ENCODE measurements around the gene ZNF764. TPM values are rescaled to one million over a fixed set of nuclear protein-coding genes. Genes with fewer than 3 reads are reported as not detected.
"Not testable (repeated sequence)": the region's sequence is repeated elsewhere in the genome, so short reads cannot be mapped to it uniquely, and the experiment has no call there.

ZNF764 gene
- total RNA-seq, 1 donor from 2014 or later = 18.4 TPM

DNA sequence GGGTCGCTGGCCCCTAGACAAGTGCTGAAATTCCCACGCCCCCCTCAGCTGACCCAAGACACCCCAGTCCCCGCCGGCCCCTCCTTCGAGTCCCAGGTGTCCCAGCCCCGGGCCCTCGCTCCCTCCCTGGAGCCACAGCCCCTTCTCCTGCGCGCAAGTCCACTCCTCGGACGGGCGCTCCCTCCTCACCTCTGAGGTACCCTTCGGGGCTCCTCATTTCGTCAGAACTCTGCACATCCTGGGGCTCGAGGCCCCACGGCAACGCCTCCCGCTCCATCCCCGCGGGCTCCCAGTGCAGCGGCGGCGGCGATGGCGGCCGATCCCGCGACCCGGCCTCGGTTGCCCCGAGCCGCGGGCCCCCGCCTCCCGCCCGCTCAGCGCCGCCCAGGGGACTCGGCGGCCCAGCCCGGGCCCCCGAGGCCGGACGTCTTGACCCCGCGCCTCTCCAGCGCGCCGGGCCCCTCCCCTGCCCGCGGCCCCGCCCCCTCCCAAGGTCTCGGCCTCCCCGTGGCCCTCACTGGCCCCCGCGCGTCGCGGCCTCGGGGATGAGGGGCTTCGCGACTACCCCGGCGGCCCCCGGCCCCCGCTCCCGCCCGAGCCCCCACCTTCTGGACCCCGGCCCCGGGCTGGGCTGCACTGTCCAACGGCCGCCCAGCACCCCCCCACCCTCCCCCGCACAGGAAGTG is 31.9 kb downstream of the ZNF764 start, which contains the start of gene ZNF768:
Gene ZNF768, minus strand, starts transcription at position 430 of the 686 bp plus-strand sequence. Its CDS starts 153 bp downstream, at position 277.
- Histone ChIP-seq H3K36me3 (no peaks in the 10 kb centered on the region), H3K4me3 (peak within 1 kb of the TSS; percentile 79 to 95), H3K4me1 (peaks cover 37% of the 10 kb centered on the region), H3K9me3 (no peaks in the 10 kb centered on the region), H3K27ac (peak within 1 kb of the TSS; percentile 95), H3K27me3 (no peaks in the 10 kb centered on the region)
- TF ChIP-seq POLR2AphosphoS5 (IDR thresholded peaks at IDR 0.05; ENCODE audit: insufficient read depth in 1 of 2, low read depth in 1 of 2) (no peak), POLR2A (IDR thresholded peaks at IDR 0.05) (no peak)
- TF ChIP-seq, protein P1, sequence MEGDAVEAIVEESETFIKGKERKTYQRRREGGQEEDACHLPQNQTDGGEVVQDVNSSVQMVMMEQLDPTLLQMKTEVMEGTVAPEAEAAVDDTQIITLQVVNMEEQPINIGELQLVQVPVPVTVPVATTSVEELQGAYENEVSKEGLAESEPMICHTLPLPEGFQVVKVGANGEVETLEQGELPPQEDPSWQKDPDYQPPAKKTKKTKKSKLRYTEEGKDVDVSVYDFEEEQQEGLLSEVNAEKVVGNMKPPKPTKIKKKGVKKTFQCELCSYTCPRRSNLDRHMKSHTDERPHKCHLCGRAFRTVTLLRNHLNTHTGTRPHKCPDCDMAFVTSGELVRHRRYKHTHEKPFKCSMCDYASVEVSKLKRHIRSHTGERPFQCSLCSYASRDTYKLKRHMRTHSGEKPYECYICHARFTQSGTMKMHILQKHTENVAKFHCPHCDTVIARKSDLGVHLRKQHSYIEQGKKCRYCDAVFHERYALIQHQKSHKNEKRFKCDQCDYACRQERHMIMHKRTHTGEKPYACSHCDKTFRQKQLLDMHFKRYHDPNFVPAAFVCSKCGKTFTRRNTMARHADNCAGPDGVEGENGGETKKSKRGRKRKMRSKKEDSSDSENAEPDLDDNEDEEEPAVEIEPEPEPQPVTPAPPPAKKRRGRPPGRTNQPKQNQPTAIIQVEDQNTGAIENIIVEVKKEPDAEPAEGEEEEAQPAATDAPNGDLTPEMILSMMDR (IDR thresholded peaks at IDR 0.05) = no peak
- no peak for DNase-seq (ENCODE audit: extremely low spot score in 2 of 2)
- intact Hi-C loops (cut with DNase I) = no loop called here

DNA sequence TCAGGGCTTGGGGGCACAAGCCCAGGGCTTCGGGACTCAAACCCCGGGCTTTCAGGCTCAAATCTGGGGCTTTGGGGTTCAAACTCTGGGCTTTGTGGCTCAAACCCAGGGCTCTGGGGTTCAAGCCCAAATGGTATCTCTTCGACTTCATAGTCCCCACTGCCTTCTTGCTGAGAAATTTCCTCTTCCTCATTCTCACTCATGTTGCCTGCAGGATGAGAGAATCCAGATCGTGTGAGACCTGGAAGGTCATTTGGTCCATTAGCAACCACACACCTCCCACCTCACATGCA is 32.4 kb downstream of the ZNF764 start:
- intact Hi-C loops (cut with DNase I) = no loop called here
- TF ChIP-seq, protein P1 (IDR thresholded peaks at IDR 0.05) = no peak
- no peak for TF ChIP-seq POLR2AphosphoS5 (IDR thresholded peaks at IDR 0.05; ENCODE audit: insufficient read depth in 1 of 2, low read depth in 1 of 2)
- TF ChIP-seq POLR2A (IDR thresholded peaks at IDR 0.05) = no peak
- DNase-seq (ENCODE audit: extremely low spot score in 2 of 2) = no peak
- H3K27me3 ChIP-seq = no peaks in the 10 kb centered on the region
- H3K4me3 ChIP-seq = peak overlapping the region; percentile 79 to 95
- no peaks in the 10 kb centered on the region for H3K9me3 ChIP-seq
- H3K4me1 ChIP-seq = peaks cover 36% of the 10 kb centered on the region
- H3K36me3 ChIP-seq = no peaks in the 10 kb centered on the region
- H3K27ac ChIP-seq = peak overlapping the region; percentile 95

- Histone ChIP-seq H3K27ac (no peak overlapping the region), H3K9me3 (no peaks in the 10 kb centered on the region), H3K36me3 (no peaks in the 10 kb centered on the region), H3K27me3 (no peaks in the 10 kb centered on the region), H3K4me3 (no peak overlapping the region), H3K4me1 (peaks cover 31% of the 10 kb centered on the region)
- TF ChIP-seq POLR2AphosphoS5 (IDR thresholded peaks at IDR 0.05; ENCODE audit: insufficient read depth in 1 of 2, low read depth in 1 of 2) = no peak
- TF ChIP-seq POLR2A (IDR thresholded peaks at IDR 0.05) = no peak
- TF ChIP-seq, protein P1 (IDR thresholded peaks at IDR 0.05) = no peak
- DNase-seq (ENCODE audit: extremely low spot score in 2 of 2) = no peak
- intact Hi-C loops (cut with DNase I) = no loop called here
Observed at GRCh38 chr16:30524575-30525568, 33.3 kb downstream of the ZNF764 start.

- intact Hi-C loops (cut with DNase I) = no loop called here
- TF ChIP-seq, protein P1 (IDR thresholded peaks at IDR 0.05) = no peak
- no peak for TF ChIP-seq POLR2AphosphoS5 (IDR thresholded peaks at IDR 0.05; ENCODE audit: insufficient read depth in 1 of 2, low read depth in 1 of 2)
- no peak overlapping the region for H3K27ac ChIP-seq
- no peaks in the 10 kb centered on the region for H3K9me3 ChIP-seq
- H3K36me3 ChIP-seq = no peaks in the 10 kb centered on the region
- no peaks in the 10 kb centered on the region for H3K27me3 ChIP-seq
- H3K4me1 ChIP-seq = peaks cover 31% of the 10 kb centered on the region
- DNase-seq (ENCODE audit: extremely low spot score in 2 of 2) = no peak
- H3K4me3 ChIP-seq = no peak overlapping the region
Observed at GRCh38 chr16:30523768-30524574, 34.2 kb downstream of the ZNF764 start.

- H3K27me3 ChIP-seq; H3K36me3 ChIP-seq; H3K4me3 ChIP-seq; DNase-seq (ENCODE audit: extremely low spot score in 2 of 2); H3K27ac ChIP-seq; H3K9me3 ChIP-seq; intact Hi-C loops (cut with DNase I): not testable (repeated sequence)
- H3K4me1 ChIP-seq = peaks cover 22% of the 10 kb centered on the region
Observed at GRCh38 chr16:30522702-30523463, 35.3 kb downstream of the ZNF764 start.
